GM23248 (cell line): Measurements from ENCODE around the gene STAC3. TPM values are rescaled to one million over a fixed set of nuclear protein-coding genes. Genes with fewer than 3 reads are reported as not detected.
A peak's percentile ranks its signal among the peaks of the same experiment; 100 is the strongest.

Experiments used
- DNase-seq: peaks from one replicate; pipeline ENCODE4 v3.0.0-alpha.2; 2015
- H2AFZ ChIP-seq: fragments of 200-600 bp; sonication (generic); 2 replicates; pipeline ENCODE4 v1.6.1; 2016; ENCODE audit warnings: antibody characterized with exemption
- H3F3A ChIP-seq: fragments of 200-600 bp; sonication (generic); 2 replicates; pipeline ENCODE4 v1.6.1; 2016; ENCODE audit warnings: mild to moderate bottlenecking, antibody characterized with exemption, mixed run types; ENCODE audit not compliant: insufficient read depth
- H3K27ac ChIP-seq: fragments of 200-600 bp; sonication (generic); 2 replicates; pipeline ENCODE4 v1.5.1; 2016; ENCODE audit warnings: mild to moderate bottlenecking
- H3K27me3 ChIP-seq: fragments of 200-600 bp; sonication (generic); replicated peaks from 2 replicates; pipeline ENCODE4 v1.6.1; 2016; ENCODE audit warnings: mild to moderate bottlenecking; ENCODE audit not compliant: insufficient read depth
- H3K36me3 ChIP-seq: fragments of 200-600 bp; sonication (generic); 2 replicates; pipeline ENCODE4 v1.6.1; 2016; ENCODE audit warnings: low read depth, mild to moderate bottlenecking
- H3K4me1 ChIP-seq: fragments of 200-600 bp; sonication (generic); 2 replicates; pipeline ENCODE4 v1.6.1; 2016; ENCODE audit warnings: mild to moderate bottlenecking; ENCODE audit not compliant: insufficient read depth
- H3K4me2 ChIP-seq: fragments of 200-600 bp; sonication (generic); one replicate; pipeline ENCODE4 v1.6.1; 2016; ENCODE audit warnings: mild to moderate bottlenecking; ENCODE audit not compliant: unreplicated experiment
- H3K4me3 ChIP-seq: fragments of 200-600 bp; sonication (generic); 2 replicates; pipeline ENCODE4 v1.5.1; 2016; ENCODE audit warnings: mild to moderate bottlenecking
- H3K79me2 ChIP-seq: fragments of 200-600 bp; sonication (generic); 2 replicates; pipeline ENCODE4 v1.6.1; 2016; ENCODE audit warnings: mild to moderate bottlenecking; ENCODE audit not compliant: insufficient read depth
- H3K9ac ChIP-seq: fragments of 200-600 bp; sonication (generic); 2 replicates; pipeline ENCODE4 v1.6.1; 2016; ENCODE audit warnings: mild to moderate bottlenecking
- H3K9me2 ChIP-seq: fragments of 200-600 bp; sonication (generic); 2 replicates; pipeline ENCODE4 v1.6.1; 2016; ENCODE audit warnings: mixed run types, mild to moderate bottlenecking, moderate library complexity; ENCODE audit not compliant: insufficient read depth
- H3K9me3 ChIP-seq: fragments of 200-600 bp; sonication (generic); one replicate; pipeline ENCODE4 v1.6.1; 2017; ENCODE audit warnings: low read depth
- H4K20me1 ChIP-seq: fragments of 200-600 bp; sonication (generic); 2 replicates; pipeline ENCODE4 v1.6.0; 2016; ENCODE audit not compliant: insufficient read depth
- EZH2 ChIP-seq: fragments of 200-600 bp; sonication (generic); IDR thresholded peaks from 2 replicates; pipeline ENCODE4 v1.6.1; 2018; ENCODE audit warnings: antibody characterized with exemption, mild to moderate bottlenecking; ENCODE audit not compliant: insufficient read depth, poor library complexity, severe bottlenecking
- EZH2phosphoT487 ChIP-seq: fragments of 200-600 bp; sonication (generic); IDR thresholded peaks from 2 replicates; pipeline ENCODE4 v1.6.1; 2018; ENCODE audit warnings: antibody characterized with exemption, moderate library complexity, mild to moderate bottlenecking, low read depth; ENCODE audit not compliant: insufficient read depth
- WGBS, 2 experiments: methylation state at CpG; one replicate each; pipeline ENCODE4 v1.1.6; 2015 to 2017; ENCODE audit warnings: low lambda C conversion rate in 2 of 2, low coverage in 1 of 2; ENCODE audit errors: missing lambda C conversion rate in 2 of 2; 5-methylcytosine and 5-hydroxymethylcytosine counted together
- in situ Hi-C: fragments of 300-500 bp; cut with MboI; formaldehyde crosslinking; loops from 2 replicates; pipeline ENCODE4 v1.15.0; 2020
- polyA plus RNA-seq: library from polyadenylated mRNA; unstranded; fragments of >200 nt; fragmentation: Nextera tagmentation; extraction: Ambion mirVana; gene quantifications from 2 replicates; pipeline ENCODE4 v1.2.1, GENCODE V29; 2016
- total RNA-seq: library from RNA; depleted of rRNA; stranded (reverse); fragments of >200 nt; shearing (Covaris generic); gene quantifications from 2 replicates; pipeline ENCODE4 v1.2.3, GENCODE V29; 2014

The STAC3 gene
- total and polyA plus RNA-seq, 2 experiments from 2014 or later: 0.32 to 0.35 TPM

DNA sequence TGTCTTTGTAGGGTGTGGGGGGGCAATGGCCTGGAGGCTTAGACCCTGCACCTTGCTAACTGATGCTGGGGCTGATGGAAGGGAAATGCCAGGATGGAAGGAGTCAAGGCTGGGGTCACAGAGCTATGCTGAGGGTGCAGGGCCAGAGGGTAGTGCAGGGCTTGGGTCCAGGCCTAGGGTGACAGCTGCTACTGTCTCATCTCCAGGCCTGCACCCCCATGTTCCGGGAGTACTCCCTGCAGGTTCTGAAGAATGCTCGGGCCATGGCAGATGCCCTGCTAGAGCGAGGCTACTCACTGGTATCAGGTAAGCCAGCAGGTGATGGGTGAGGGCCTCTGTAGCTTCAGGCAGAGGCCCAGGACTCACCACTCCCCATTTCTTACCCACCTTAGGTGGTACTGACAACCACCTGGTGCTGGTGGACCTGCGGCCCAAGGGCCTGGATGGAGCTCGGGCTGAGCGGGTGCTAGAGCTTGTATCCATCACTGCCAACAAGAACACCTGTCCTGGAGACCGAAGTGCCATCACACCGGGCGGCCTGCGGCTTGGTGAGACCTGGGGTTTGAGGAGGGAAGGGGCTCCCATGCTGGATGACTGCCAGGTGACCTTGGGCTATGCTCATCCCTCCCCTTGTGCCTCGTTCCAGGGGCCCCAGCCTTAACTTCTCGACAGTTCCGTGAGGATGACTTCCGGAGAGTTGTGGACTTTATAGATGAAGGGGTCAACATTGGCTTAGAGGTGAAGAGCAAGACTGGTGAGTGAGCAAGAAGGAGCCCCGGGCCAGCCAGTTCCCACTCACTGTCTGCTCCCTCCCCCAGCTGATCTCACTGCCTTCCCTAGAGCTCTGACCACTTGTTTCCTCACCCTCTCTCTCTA is 17.4 kb downstream of the STAC3 start:
- Histone ChIP-seq H3K4me3 (no peak overlapping the region), H3K9me3 (no peaks in the 10 kb centered on the region), H2AFZ (no peak overlapping the region), H3K9me2 (no peaks in the 10 kb centered on the region), H3K4me2 (no peak overlapping the region), H4K20me1 (no peaks in the 10 kb centered on the region), H3K27ac (no peak overlapping the region), H3K27me3 (no peaks in the 10 kb centered on the region), H3K36me3 (peaks cover 30% of the 10 kb centered on the region), H3F3A (peaks cover 46% of the 10 kb centered on the region), H3K4me1 (peaks cover 14% of the 10 kb centered on the region), H3K79me2 (peaks cover 35% of the 10 kb centered on the region), H3K9ac (no peak overlapping the region)
- peak; percentile 77 for DNase-seq
- no peak for TF ChIP-seq EZH2
- TF ChIP-seq EZH2phosphoT487: no peak
- in situ Hi-C loops: no loop called here
- WGBS, 2 experiments: 85% methylated on average over 15 of the region's 15 CpGs

GRCh38 chr12:57232156-57232756 is 18.7 kb downstream of the STAC3 start:
- TF ChIP-seq EZH2 (no peak), EZH2phosphoT487 (no peak)
- Histone ChIP-seq H3K4me3 (0 out of 2 replicates have a peak overlapping the region, but pooled peaks have one; percentile 84), H3K9me2 (no peaks in the 10 kb centered on the region), H3K36me3 (peaks cover 30% of the 10 kb centered on the region), H3K27ac (no peak overlapping the region), H3K4me2 (no peak overlapping the region), H3K9ac (peak overlapping the region; percentile 99; the same call in 1 of the 2 replicates), H3K79me2 (peaks cover 42% of the 10 kb centered on the region), H2AFZ (no peak overlapping the region), H4K20me1 (no peaks in the 10 kb centered on the region), H3K9me3 (no peaks in the 10 kb centered on the region), H3K27me3 (no peaks in the 10 kb centered on the region), H3F3A (peaks cover 39% of the 10 kb centered on the region), H3K4me1 (peaks cover 17% of the 10 kb centered on the region)
- 81 to 86% methylated on average over 18 to 19 of the region's 19 CpGs for WGBS, 2 experiments
- in situ Hi-C loops: no loop called here
- DNase-seq: peak; percentile 39

DNA sequence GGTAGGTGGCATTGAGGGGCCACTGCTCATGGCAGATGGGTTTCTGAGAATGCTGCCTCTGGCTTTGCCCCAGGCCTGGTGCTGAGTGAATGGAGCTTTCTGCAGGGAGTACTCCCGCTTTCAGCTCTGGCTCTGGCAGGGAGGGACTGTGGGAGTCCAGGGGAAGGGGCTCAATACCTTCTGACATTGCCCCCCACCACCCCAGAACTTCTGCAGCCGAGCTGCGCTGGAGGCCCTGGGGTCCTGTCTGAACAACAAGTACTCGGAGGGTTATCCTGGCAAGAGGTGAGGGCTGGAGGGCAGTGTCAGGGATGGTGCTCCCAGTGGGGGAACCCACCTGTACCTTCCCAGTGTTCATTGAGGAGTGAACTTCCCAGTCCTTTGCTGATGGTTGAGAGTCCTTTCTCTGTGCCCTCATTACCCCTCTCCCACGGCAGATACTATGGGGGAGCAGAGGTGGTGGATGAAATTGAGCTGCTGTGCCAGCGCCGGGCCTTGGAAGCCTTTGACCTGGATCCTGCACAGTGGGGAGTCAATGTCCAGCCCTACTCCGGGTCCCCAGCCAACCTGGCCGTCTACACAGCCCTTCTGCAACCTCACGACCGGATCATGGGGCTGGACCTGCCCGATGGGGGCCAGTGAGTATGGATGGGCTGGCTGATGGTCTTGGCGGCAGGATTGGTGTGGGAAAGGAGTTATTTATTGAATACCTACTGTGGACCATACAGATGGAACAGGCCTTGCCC is 19.5 kb downstream of the STAC3 start:
- DNase-seq: no peak
- Histone ChIP-seq H3K9me2 (no peaks in the 10 kb centered on the region), H3K9me3 (no peaks in the 10 kb centered on the region), H3K36me3 (peaks cover 30% of the 10 kb centered on the region), H3K9ac (peak overlapping the region; percentile 99), H3K27me3 (no peaks in the 10 kb centered on the region), H3K4me2 (peak overlapping the region; percentile 100), H2AFZ (no peak overlapping the region), H3K4me1 (peaks cover 17% of the 10 kb centered on the region), H3K4me3 (peak overlapping the region; percentile 84), H4K20me1 (no peaks in the 10 kb centered on the region), H3K27ac (no peak overlapping the region), H3F3A (peaks cover 35% of the 10 kb centered on the region), H3K79me2 (peaks cover 42% of the 10 kb centered on the region)
- in situ Hi-C loops: no loop called here
- no peak for TF ChIP-seq EZH2
- no peak for TF ChIP-seq EZH2phosphoT487
- 89 to 91% methylated on average over 13 of the region's 13 CpGs for WGBS, 2 experiments

GRCh38 chr12:57230381-57231155 is 20.4 kb downstream of the STAC3 start:
- Histone ChIP-seq H2AFZ (no peak overlapping the region), H3F3A (peaks cover 30% of the 10 kb centered on the region), H3K9me3 (no peaks in the 10 kb centered on the region), H3K27me3 (no peaks in the 10 kb centered on the region), H3K4me2 (peak overlapping the region; percentile 100), H3K27ac (peak overlapping the region; percentile 99), H3K9ac (peak overlapping the region; percentile 99), H3K4me3 (peak overlapping the region; percentile 84), H3K9me2 (no peaks in the 10 kb centered on the region), H3K36me3 (peaks cover 30% of the 10 kb centered on the region), H4K20me1 (no peaks in the 10 kb centered on the region), H3K4me1 (peaks cover 17% of the 10 kb centered on the region), H3K79me2 (peaks cover 42% of the 10 kb centered on the region)
- 16 to 29% methylated on average over 9 to 10 of the region's 10 CpGs for WGBS, 2 experiments
- in situ Hi-C loops: no loop called here
- peak; percentile 52 for DNase-seq
- TF ChIP-seq EZH2 (no peak), EZH2phosphoT487 (no peak)
